GM23248 (cell line): Measurements from ENCODE around the gene CYBRD1.

Source experiments
- EZH2 ChIP-seq: fragments of 200-600 bp; sonication (generic); IDR thresholded peaks from 2 replicates; pipeline ENCODE4 v1.6.1; 2018; ENCODE audit warnings: antibody characterized with exemption, mild to moderate bottlenecking; ENCODE audit not compliant: insufficient read depth, poor library complexity, severe bottlenecking
- EZH2phosphoT487 ChIP-seq: fragments of 200-600 bp; sonication (generic); IDR thresholded peaks from 2 replicates; pipeline ENCODE4 v1.6.1; 2018; ENCODE audit warnings: antibody characterized with exemption, moderate library complexity, mild to moderate bottlenecking, low read depth; ENCODE audit not compliant: insufficient read depth

GRCh38 chr2:171516793-171517192, 5.5 kb upstream of the CYBRD1 start:
- TF ChIP-seq EZH2 = no peak
- no peak for TF ChIP-seq EZH2phosphoT487
